ENCODE data around the gene AUTS2. TPM values are rescaled to one million over a fixed set of nuclear protein-coding genes. Genes with fewer than 3 reads are reported as not detected.

AUTS2 gene
- polyA plus RNA-seq, 1 donor from 2014 or later: 97.3 TPM

DNA sequence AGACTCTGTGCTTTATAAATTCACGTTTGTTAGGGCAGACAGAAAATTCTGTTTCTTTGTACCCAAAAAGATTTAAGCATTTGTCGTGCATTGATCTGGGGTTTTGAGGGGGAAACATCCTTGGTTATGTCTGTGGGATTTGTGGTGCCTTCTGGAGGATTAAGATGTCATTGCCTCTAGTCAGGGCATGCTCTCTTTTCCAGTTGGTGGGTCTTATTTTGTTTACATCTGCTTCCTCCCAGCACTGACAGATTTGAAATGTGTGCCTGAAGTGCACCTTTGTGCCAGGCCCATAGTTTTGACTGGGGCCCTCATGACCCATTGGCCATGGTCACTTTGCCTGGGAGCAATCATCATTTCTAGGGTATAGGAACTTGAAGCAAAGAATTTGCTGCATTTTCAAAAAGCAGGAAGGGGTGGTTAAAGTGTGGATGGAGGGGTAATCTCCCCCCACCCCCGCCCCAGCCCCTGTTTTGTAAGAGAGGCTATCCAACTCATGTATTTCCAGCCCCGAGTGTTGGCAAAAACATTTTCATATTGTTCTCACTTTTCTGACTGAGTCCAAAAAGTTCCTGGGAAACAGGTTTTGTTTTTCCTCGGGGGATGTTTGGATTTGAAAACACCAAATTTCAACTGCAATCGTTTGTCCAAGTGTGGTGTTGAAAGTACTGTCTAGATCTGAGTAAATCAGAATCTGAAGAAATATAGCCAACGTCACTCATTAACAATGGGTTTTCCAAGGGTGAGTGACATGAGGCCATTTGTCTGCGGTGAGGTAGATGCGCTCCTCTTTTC lies 1145.5 kb downstream of the AUTS2 start:
- no peaks in the 10 kb centered on the region for H3K36me3 ChIP-seq (ENCODE audit: insufficient read depth, low read length)
- H3K9ac ChIP-seq (ENCODE audit: low read length): no peak overlapping the region
- TF ChIP-seq, protein P1, sequence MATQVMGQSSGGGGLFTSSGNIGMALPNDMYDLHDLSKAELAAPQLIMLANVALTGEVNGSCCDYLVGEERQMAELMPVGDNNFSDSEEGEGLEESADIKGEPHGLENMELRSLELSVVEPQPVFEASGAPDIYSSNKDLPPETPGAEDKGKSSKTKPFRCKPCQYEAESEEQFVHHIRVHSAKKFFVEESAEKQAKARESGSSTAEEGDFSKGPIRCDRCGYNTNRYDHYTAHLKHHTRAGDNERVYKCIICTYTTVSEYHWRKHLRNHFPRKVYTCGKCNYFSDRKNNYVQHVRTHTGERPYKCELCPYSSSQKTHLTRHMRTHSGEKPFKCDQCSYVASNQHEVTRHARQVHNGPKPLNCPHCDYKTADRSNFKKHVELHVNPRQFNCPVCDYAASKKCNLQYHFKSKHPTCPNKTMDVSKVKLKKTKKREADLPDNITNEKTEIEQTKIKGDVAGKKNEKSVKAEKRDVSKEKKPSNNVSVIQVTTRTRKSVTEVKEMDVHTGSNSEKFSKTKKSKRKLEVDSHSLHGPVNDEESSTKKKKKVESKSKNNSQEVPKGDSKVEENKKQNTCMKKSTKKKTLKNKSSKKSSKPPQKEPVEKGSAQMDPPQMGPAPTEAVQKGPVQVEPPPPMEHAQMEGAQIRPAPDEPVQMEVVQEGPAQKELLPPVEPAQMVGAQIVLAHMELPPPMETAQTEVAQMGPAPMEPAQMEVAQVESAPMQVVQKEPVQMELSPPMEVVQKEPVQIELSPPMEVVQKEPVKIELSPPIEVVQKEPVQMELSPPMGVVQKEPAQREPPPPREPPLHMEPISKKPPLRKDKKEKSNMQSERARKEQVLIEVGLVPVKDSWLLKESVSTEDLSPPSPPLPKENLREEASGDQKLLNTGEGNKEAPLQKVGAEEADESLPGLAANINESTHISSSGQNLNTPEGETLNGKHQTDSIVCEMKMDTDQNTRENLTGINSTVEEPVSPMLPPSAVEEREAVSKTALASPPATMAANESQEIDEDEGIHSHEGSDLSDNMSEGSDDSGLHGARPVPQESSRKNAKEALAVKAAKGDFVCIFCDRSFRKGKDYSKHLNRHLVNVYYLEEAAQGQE (IDR thresholded peaks at IDR 0.05; ENCODE audit: borderline replicate concordance): no peak
- TF ChIP-seq POLR2AphosphoS5 (IDR thresholded peaks at IDR 0.05): no peak
- TF ChIP-seq, protein P2, sequence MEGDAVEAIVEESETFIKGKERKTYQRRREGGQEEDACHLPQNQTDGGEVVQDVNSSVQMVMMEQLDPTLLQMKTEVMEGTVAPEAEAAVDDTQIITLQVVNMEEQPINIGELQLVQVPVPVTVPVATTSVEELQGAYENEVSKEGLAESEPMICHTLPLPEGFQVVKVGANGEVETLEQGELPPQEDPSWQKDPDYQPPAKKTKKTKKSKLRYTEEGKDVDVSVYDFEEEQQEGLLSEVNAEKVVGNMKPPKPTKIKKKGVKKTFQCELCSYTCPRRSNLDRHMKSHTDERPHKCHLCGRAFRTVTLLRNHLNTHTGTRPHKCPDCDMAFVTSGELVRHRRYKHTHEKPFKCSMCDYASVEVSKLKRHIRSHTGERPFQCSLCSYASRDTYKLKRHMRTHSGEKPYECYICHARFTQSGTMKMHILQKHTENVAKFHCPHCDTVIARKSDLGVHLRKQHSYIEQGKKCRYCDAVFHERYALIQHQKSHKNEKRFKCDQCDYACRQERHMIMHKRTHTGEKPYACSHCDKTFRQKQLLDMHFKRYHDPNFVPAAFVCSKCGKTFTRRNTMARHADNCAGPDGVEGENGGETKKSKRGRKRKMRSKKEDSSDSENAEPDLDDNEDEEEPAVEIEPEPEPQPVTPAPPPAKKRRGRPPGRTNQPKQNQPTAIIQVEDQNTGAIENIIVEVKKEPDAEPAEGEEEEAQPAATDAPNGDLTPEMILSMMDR (IDR thresholded peaks at IDR 0.05; ENCODE audit: poor library complexity, severe bottlenecking): no peak
- no peak for TF ChIP-seq SMC3 (conservative IDR thresholded peaks at IDR 0.05; ENCODE audit: poor library complexity)
- no peak for TF ChIP-seq MXI1 (conservative IDR thresholded peaks at IDR 0.05; ENCODE audit: poor library complexity, severe bottlenecking)
- TF ChIP-seq EZH2 (IDR thresholded peaks at IDR 0.05; ENCODE audit: borderline replicate concordance, insufficient read depth, low read length, poor library complexity, severe bottlenecking): no peak
- TF ChIP-seq RAD21 (conservative IDR thresholded peaks at IDR 0.05): no peak
- no peak for TF ChIP-seq EP300 (conservative IDR thresholded peaks at IDR 0.05; ENCODE audit: poor library complexity, severe bottlenecking)
- no peak for TF ChIP-seq TAF1 (IDR thresholded peaks at IDR 0.05; ENCODE audit: low read depth)
- H3F3A ChIP-seq (ENCODE audit: insufficient read depth, low read length, poor library complexity, severe bottlenecking): no peaks in the 10 kb centered on the region
- H3K4me2 ChIP-seq (ENCODE audit: low read length): peak overlapping the region; percentile 25
- H3K4me3 ChIP-seq (ENCODE audit: low read length): peak overlapping the region; percentile 28
- peaks cover 93% of the 10 kb centered on the region for H3K79me2 ChIP-seq (replicated peaks; ENCODE audit: insufficient read depth, low read length)
- no peaks in the 10 kb centered on the region for H3K27me3 ChIP-seq (ENCODE audit: insufficient read depth, low read depth, low read length)
- no peak overlapping the region for H3K27ac ChIP-seq (ENCODE audit: low read length)
- no peaks in the 10 kb centered on the region for H3K9me2 ChIP-seq (ENCODE audit: insufficient read depth, low read length)
- H3K9me3 ChIP-seq (ENCODE audit: low read length): no peaks in the 10 kb centered on the region
- no peak overlapping the region for H2AFZ ChIP-seq (ENCODE audit: low read depth, low read length)
- peaks cover 90% of the 10 kb centered on the region for H4K20me1 ChIP-seq (ENCODE audit: insufficient read depth)

DNA sequence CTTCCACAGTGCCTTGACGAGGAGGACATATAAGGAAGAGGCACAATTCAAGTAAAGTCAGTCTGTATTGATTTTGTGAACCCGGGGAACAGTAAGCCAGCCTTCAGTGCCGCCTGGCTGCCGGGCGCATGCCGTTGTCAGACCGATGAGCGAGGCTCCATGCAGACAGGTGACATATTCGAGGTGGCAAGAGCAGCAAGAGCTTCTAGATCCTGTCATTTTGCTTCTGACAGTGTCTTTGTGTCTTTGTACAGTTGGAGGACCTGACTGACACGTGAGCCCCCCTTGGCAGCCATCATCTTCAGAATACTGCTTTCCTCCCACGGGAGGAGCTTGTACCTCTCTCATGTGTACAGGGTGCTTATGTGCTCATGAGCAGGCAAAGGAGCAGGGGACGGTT lies 1146.2 kb downstream of the AUTS2 start:
- H3F3A ChIP-seq (ENCODE audit: insufficient read depth, low read length, poor library complexity, severe bottlenecking): no peaks in the 10 kb centered on the region
- peaks cover 90% of the 10 kb centered on the region for H4K20me1 ChIP-seq (ENCODE audit: insufficient read depth)
- no peaks in the 10 kb centered on the region for H3K36me3 ChIP-seq (ENCODE audit: insufficient read depth, low read length)
- H3K79me2 ChIP-seq (replicated peaks; ENCODE audit: insufficient read depth, low read length): peaks cover 93% of the 10 kb centered on the region
- no peak overlapping the region for H2AFZ ChIP-seq (ENCODE audit: low read depth, low read length)
- peak overlapping the region; percentile 28 for H3K4me3 ChIP-seq (ENCODE audit: low read length)
- TF ChIP-seq EZH2 (IDR thresholded peaks at IDR 0.05; ENCODE audit: borderline replicate concordance, insufficient read depth, low read length, poor library complexity, severe bottlenecking): no peak
- TF ChIP-seq TAF1 (IDR thresholded peaks at IDR 0.05; ENCODE audit: low read depth): no peak
- peak; percentile 87 for TF ChIP-seq EP300 (conservative IDR thresholded peaks at IDR 0.05; ENCODE audit: poor library complexity, severe bottlenecking)
- peak; percentile 21 for TF ChIP-seq POLR2AphosphoS5 (IDR thresholded peaks at IDR 0.05)
- TF ChIP-seq, protein P1 (IDR thresholded peaks at IDR 0.05; ENCODE audit: borderline replicate concordance): no peak
- TF ChIP-seq, protein P2 (IDR thresholded peaks at IDR 0.05; ENCODE audit: poor library complexity, severe bottlenecking): no peak
- no peak for TF ChIP-seq RAD21 (conservative IDR thresholded peaks at IDR 0.05)
- no peaks in the 10 kb centered on the region for H3K27me3 ChIP-seq (ENCODE audit: insufficient read depth, low read depth, low read length)
- no peaks in the 10 kb centered on the region for H3K9me2 ChIP-seq (ENCODE audit: insufficient read depth, low read length)
- peak overlapping the region; percentile 0 for H3K27ac ChIP-seq (ENCODE audit: low read length)
- no peak overlapping the region for H3K9ac ChIP-seq (ENCODE audit: low read length)
- no peaks in the 10 kb centered on the region for H3K9me3 ChIP-seq (ENCODE audit: low read length)
- H3K4me2 ChIP-seq (ENCODE audit: low read length): no peak overlapping the region
